ENCODE data around the gene GPR153. TPM values are rescaled to one million over a fixed set of nuclear protein-coding genes. Genes with fewer than 3 reads are reported as not detected.
A peak's percentile ranks its signal among the peaks of the same experiment; 100 is the strongest.

GPR153 gene
- total RNA-seq, 2 donors from 2014 or later, result 0.62 to 1.6 TPM

- no peaks in the 10 kb centered on the region for H3K9me3 Mint-ChIP-seq
- ATAC-seq (replicated peaks in 1 of 2) (peak; percentile 57 to 63), DNase-seq (peak; percentile 26 to 27)
Measured at GRCh38 chr1:6260433-6260934, 414 bp downstream of the GPR153 start.

GRCh38 chr1:6259491-6260362, 1.2 kb downstream of the GPR153 start:
- peak overlapping the region; percentile 46 to 61 for H3K4me3 Mint-ChIP-seq
- ATAC-seq (replicated peaks in 1 of 2) (peak; percentile 70 to 75), DNase-seq (peak; percentile 81 to 82)
- no peaks in the 10 kb centered on the region for H3K36me3 Mint-ChIP-seq (ENCODE audit: insufficient read depth in 2 of 2)
- peaks cover 4% of the 10 kb centered on the region for H3K4me1 Mint-ChIP-seq (ENCODE audit: low read depth)
- no peak overlapping the region for H3K27ac Mint-ChIP-seq
- no peaks in the 10 kb centered on the region for H3K9me3 Mint-ChIP-seq
- peaks cover 18% of the 10 kb centered on the region for H3K27me3 Mint-ChIP-seq (ENCODE audit: low read depth)

More at GRCh38 chr1:6260433-6260934, 414 bp downstream of the GPR153 start:
- H3K4me3 Mint-ChIP-seq, result peak overlapping the region in 1 of 2 donors; percentile 61
- H3K27me3 Mint-ChIP-seq (ENCODE audit: low read depth), result peaks cover 18% of the 10 kb centered on the region
- no peaks in the 10 kb centered on the region for H3K36me3 Mint-ChIP-seq (ENCODE audit: insufficient read depth in 2 of 2)
- peaks cover 4% of the 10 kb centered on the region for H3K4me1 Mint-ChIP-seq (ENCODE audit: low read depth)
- H3K27ac Mint-ChIP-seq, result no peak overlapping the region

- DNase-seq (no peak), ATAC-seq (replicated peaks in 1 of 2) (no peak)
- no peak overlapping the region for H3K27ac Mint-ChIP-seq
- H3K27me3 Mint-ChIP-seq (ENCODE audit: low read depth), result peaks cover 18% of the 10 kb centered on the region
- H3K4me3 Mint-ChIP-seq, result peak overlapping the region in 1 of 2 donors; percentile 23
- H3K4me1 Mint-ChIP-seq (ENCODE audit: low read depth), result peaks cover 4% of the 10 kb centered on the region
- no peaks in the 10 kb centered on the region for H3K9me3 Mint-ChIP-seq
- H3K36me3 Mint-ChIP-seq (ENCODE audit: insufficient read depth in 2 of 2), result no peaks in the 10 kb centered on the region
Measured at GRCh38 chr1:6258675-6259074, 2.2 kb downstream of the GPR153 start.

GRCh38 chr1:6257541-6258069, 3.3 kb downstream of the GPR153 start:
- Mint-ChIP-seq H3K27me3 (ENCODE audit: low read depth) (peaks cover 18% of the 10 kb centered on the region), H3K9me3 (no peaks in the 10 kb centered on the region), H3K36me3 (ENCODE audit: insufficient read depth in 2 of 2) (no peaks in the 10 kb centered on the region), H3K4me1 (ENCODE audit: low read depth) (peaks cover 4% of the 10 kb centered on the region), H3K4me3 (no peak overlapping the region), H3K27ac (no peak overlapping the region)
- ATAC-seq (replicated peaks in 1 of 2) (no peak), DNase-seq (no peak)

- Mint-ChIP-seq H3K36me3 (ENCODE audit: insufficient read depth in 2 of 2) (no peaks in the 10 kb centered on the region), H3K4me1 (ENCODE audit: low read depth) (no peaks in the 10 kb centered on the region), H3K27ac (no peak overlapping the region), H3K4me3 (no peak overlapping the region), H3K9me3 (no peaks in the 10 kb centered on the region), H3K27me3 (ENCODE audit: low read depth) (peaks cover 12% of the 10 kb centered on the region)
- ATAC-seq (replicated peaks in 1 of 2), result no peak
- DNase-seq, result no peak
Measured at GRCh38 chr1:6256645-6257044, 4.3 kb downstream of the GPR153 start.

- Mint-ChIP-seq H3K36me3 (ENCODE audit: insufficient read depth in 2 of 2) (no peaks in the 10 kb centered on the region), H3K4me1 (ENCODE audit: low read depth) (no peaks in the 10 kb centered on the region), H3K9me3 (no peaks in the 10 kb centered on the region), H3K4me3 (no peak overlapping the region), H3K27me3 (ENCODE audit: low read depth) (peaks cover 27% of the 10 kb centered on the region), H3K27ac (no peak overlapping the region)
- DNase-seq, result no peak
- no peak for ATAC-seq (replicated peaks in 1 of 2)
Measured at GRCh38 chr1:6254691-6255090, 6.2 kb downstream of the GPR153 start.

- no peak for ATAC-seq (replicated peaks in 1 of 2)
- Mint-ChIP-seq H3K27me3 (ENCODE audit: low read depth) (peaks cover 23% of the 10 kb centered on the region), H3K27ac (no peak overlapping the region)
Measured at GRCh38 chr1:6253380-6253779, 7.5 kb downstream of the GPR153 start.

GRCh38 chr1:6252374-6252710, 8.6 kb downstream of the GPR153 start:
- DNase-seq (no peak), ATAC-seq (replicated peaks in 1 of 2) (no peak)
- Mint-ChIP-seq H3K4me3 (no peak overlapping the region), H3K4me1 (ENCODE audit: low read depth) (no peaks in the 10 kb centered on the region), H3K36me3 (ENCODE audit: insufficient read depth in 2 of 2) (no peaks in the 10 kb centered on the region), H3K9me3 (no peaks in the 10 kb centered on the region), H3K27ac (no peak overlapping the region), H3K27me3 (ENCODE audit: low read depth) (peaks cover 30% of the 10 kb centered on the region)

More at GRCh38 chr1:6253380-6253779, 7.5 kb downstream of the GPR153 start:
- no peak overlapping the region for H3K4me3 Mint-ChIP-seq
- no peaks in the 10 kb centered on the region for H3K4me1 Mint-ChIP-seq (ENCODE audit: low read depth)
- H3K36me3 Mint-ChIP-seq (ENCODE audit: insufficient read depth in 2 of 2), result no peaks in the 10 kb centered on the region
- no peak for DNase-seq
- no peaks in the 10 kb centered on the region for H3K9me3 Mint-ChIP-seq

GRCh38 chr1:6251681-6252373, 9.1 kb downstream of the GPR153 start:
- H3K4me3 Mint-ChIP-seq, result no peak overlapping the region
- no peaks in the 10 kb centered on the region for H3K9me3 Mint-ChIP-seq
- ATAC-seq (replicated peaks in 1 of 2) (no peak), DNase-seq (no peak)
- no peaks in the 10 kb centered on the region for H3K4me1 Mint-ChIP-seq (ENCODE audit: low read depth)
- H3K27ac Mint-ChIP-seq, result no peak overlapping the region
- H3K36me3 Mint-ChIP-seq (ENCODE audit: insufficient read depth in 2 of 2), result no peaks in the 10 kb centered on the region
- H3K27me3 Mint-ChIP-seq (ENCODE audit: low read depth), result peaks cover 35% of the 10 kb centered on the region

- ATAC-seq (replicated peaks in 1 of 2), result no peak
- H3K27me3 Mint-ChIP-seq (ENCODE audit: low read depth), result peaks cover 41% of the 10 kb centered on the region
- no peaks in the 10 kb centered on the region for H3K36me3 Mint-ChIP-seq (ENCODE audit: insufficient read depth in 2 of 2)
Measured at GRCh38 chr1:6251233-6251632, 9.7 kb downstream of the GPR153 start.

GRCh38 chr1:6249739-6250689, 10.9 kb downstream of the GPR153 start:
- Mint-ChIP-seq H3K27ac (no peak overlapping the region), H3K27me3 (ENCODE audit: low read depth) (peaks cover 43% of the 10 kb centered on the region)

More at GRCh38 chr1:6251233-6251632, 9.7 kb downstream of the GPR153 start:
- Mint-ChIP-seq H3K9me3 (no peaks in the 10 kb centered on the region), H3K4me3 (no peak overlapping the region), H3K27ac (no peak overlapping the region), H3K4me1 (ENCODE audit: low read depth) (peaks cover 6% of the 10 kb centered on the region)
- no peak for DNase-seq

GRCh38 chr1:6248932-6249738, 11.8 kb downstream of the GPR153 start:
- ATAC-seq (replicated peaks in 1 of 2) (no peak), DNase-seq (no peak)
- H3K9me3 Mint-ChIP-seq, result no peaks in the 10 kb centered on the region
- no peak overlapping the region for H3K27ac Mint-ChIP-seq
- peaks cover 51% of the 10 kb centered on the region for H3K27me3 Mint-ChIP-seq (ENCODE audit: low read depth)
- no peak overlapping the region for H3K4me3 Mint-ChIP-seq
- peaks cover 8% of the 10 kb centered on the region for H3K4me1 Mint-ChIP-seq (ENCODE audit: low read depth)
- no peaks in the 10 kb centered on the region for H3K36me3 Mint-ChIP-seq (ENCODE audit: insufficient read depth in 2 of 2)

More at GRCh38 chr1:6249739-6250689, 10.9 kb downstream of the GPR153 start:
- Mint-ChIP-seq H3K4me1 (ENCODE audit: low read depth) (peaks cover 8% of the 10 kb centered on the region), H3K4me3 (no peak overlapping the region), H3K9me3 (no peaks in the 10 kb centered on the region), H3K36me3 (ENCODE audit: insufficient read depth in 2 of 2) (no peaks in the 10 kb centered on the region)
- DNase-seq (no peak), ATAC-seq (replicated peaks in 1 of 2) (no peak)
